Mucosa of descending colon (tissue), 3 donors: Measurements from ENCODE around the gene TMEM209. TPM values are rescaled to one million over a fixed set of nuclear protein-coding genes. Genes with fewer than 3 reads are reported as not detected.
"Not testable (repeated sequence)": the region's sequence is repeated elsewhere in the genome, so short reads cannot be mapped to it uniquely, and the experiment has no call there.

Experiments
- ATAC-seq: fragments of 200-7000 bp; cut with Tn5 transposase; one replicate; pipeline ENCODE4 v1.9.1; 2020; ENCODE audit warnings: mild to moderate bottlenecking, moderate library complexity
- DNase-seq, 3 donors: peaks; one replicate each; pipeline ENCODE4 v3.0.0-alpha.2; 2020
- H3K36me3 ChIP-seq: fragments of 200-600 bp; one replicate; pipeline ENCODE4 v1.8.0; 2021; ENCODE audit warnings: low read depth, mild to moderate bottlenecking
- H3K4me1 ChIP-seq: fragments of 200-600 bp; one replicate; pipeline ENCODE4 v1.8.0; 2021; ENCODE audit warnings: low read depth, mild to moderate bottlenecking
- H3K4me3 ChIP-seq: fragments of 200-600 bp; one replicate; pipeline ENCODE4 v1.8.0; 2021; ENCODE audit warnings: mild to moderate bottlenecking
- H3K9me3 ChIP-seq: fragments of 200-600 bp; one replicate; pipeline ENCODE4 v1.8.0; 2021; ENCODE audit warnings: mild to moderate bottlenecking
- intact Hi-C, 2 donors: fragments of 100-400 bp; cut with DNase I in 1 of 2; cut with micrococcal nuclease in 1 of 2; formaldehyde crosslinking; loops; one replicate each; pipeline versions ENCODE4 v1.11.0 to v1.11.1; 2022; cut with DNase I, micrococcal nuclease
- total RNA-seq, 3 donors: library from RNA; stranded (reverse); fragmentation: NEBNext Ultra II Directional in 2 of 3; extraction: Animal tissue kit (Norgen Biotek cat#: 25700) in 2 of 3; gene quantifications; one replicate each; pipeline versions ENCODE4 v1.2.1 to v1.2.4, GENCODE V29; 2021 to 2023
- TF ChIP-seq, protein P1 (sequence below): fragments of 200-600 bp; IDR thresholded peaks from one replicate; pipeline ENCODE4 v1.8.0; 2022; ENCODE audit warnings: antibody characterized with exemption, mild to moderate bottlenecking
- donor health status: DM: no; HTN: no; CAD: no; lungs with moderate emphysema.
- donor health status: DM: no; HTN: no; CAD: no.
- donor health status: DM: no; HTN: yes; CAD: no.

The TMEM209 gene
- total RNA-seq, 3 donors from 2014 or later, result 19.1 to 28.9 (median 27.6) TPM

GRCh38 chr7:130131964-130132875, 73.0 kb downstream of the TMEM209 start:
- peaks cover 5% of the 10 kb centered on the region for H3K36me3 ChIP-seq
- H3K9me3 ChIP-seq, result no peaks in the 10 kb centered on the region
- H3K4me1 ChIP-seq, result peaks cover 12% of the 10 kb centered on the region
- no peak overlapping the region for H3K4me3 ChIP-seq
- TF ChIP-seq, protein P1, sequence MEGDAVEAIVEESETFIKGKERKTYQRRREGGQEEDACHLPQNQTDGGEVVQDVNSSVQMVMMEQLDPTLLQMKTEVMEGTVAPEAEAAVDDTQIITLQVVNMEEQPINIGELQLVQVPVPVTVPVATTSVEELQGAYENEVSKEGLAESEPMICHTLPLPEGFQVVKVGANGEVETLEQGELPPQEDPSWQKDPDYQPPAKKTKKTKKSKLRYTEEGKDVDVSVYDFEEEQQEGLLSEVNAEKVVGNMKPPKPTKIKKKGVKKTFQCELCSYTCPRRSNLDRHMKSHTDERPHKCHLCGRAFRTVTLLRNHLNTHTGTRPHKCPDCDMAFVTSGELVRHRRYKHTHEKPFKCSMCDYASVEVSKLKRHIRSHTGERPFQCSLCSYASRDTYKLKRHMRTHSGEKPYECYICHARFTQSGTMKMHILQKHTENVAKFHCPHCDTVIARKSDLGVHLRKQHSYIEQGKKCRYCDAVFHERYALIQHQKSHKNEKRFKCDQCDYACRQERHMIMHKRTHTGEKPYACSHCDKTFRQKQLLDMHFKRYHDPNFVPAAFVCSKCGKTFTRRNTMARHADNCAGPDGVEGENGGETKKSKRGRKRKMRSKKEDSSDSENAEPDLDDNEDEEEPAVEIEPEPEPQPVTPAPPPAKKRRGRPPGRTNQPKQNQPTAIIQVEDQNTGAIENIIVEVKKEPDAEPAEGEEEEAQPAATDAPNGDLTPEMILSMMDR, result no peak
- ATAC-seq, result no peak
- DNase-seq, result no peak
- intact Hi-C loops, result no loop called here

GRCh38 chr7:130131191-130131834, 73.9 kb downstream of the TMEM209 start:
- Histone ChIP-seq H3K4me3 (no peak overlapping the region), H3K36me3 (peaks cover 5% of the 10 kb centered on the region), H3K9me3 (no peaks in the 10 kb centered on the region), H3K4me1 (peaks cover 12% of the 10 kb centered on the region)
- no peak for ATAC-seq
- no peak for DNase-seq
- TF ChIP-seq, protein P1, result no peak
- intact Hi-C loops, result no loop called here

GRCh38 chr7:130129011-130129411, 76.2 kb downstream of the TMEM209 start:
- ATAC-seq (no peak), DNase-seq (no peak)
- intact Hi-C loops, result no loop called here
- TF ChIP-seq, protein P1, result no peak
- H3K4me1 ChIP-seq, result peaks cover 12% of the 10 kb centered on the region
- no peak overlapping the region for H3K4me3 ChIP-seq
- peaks cover 5% of the 10 kb centered on the region for H3K36me3 ChIP-seq
- no peaks in the 10 kb centered on the region for H3K9me3 ChIP-seq

GRCh38 chr7:130127821-130128317, 77.3 kb downstream of the TMEM209 start:
- intact Hi-C loops, result no loop called here
- TF ChIP-seq, protein P1, result no peak
- Histone ChIP-seq H3K9me3 (no peaks in the 10 kb centered on the region), H3K36me3 (peaks cover 5% of the 10 kb centered on the region), H3K4me3 (no peak overlapping the region), H3K4me1 (peaks cover 12% of the 10 kb centered on the region)
- ATAC-seq (peak; percentile 68), DNase-seq (no peak)

DNA sequence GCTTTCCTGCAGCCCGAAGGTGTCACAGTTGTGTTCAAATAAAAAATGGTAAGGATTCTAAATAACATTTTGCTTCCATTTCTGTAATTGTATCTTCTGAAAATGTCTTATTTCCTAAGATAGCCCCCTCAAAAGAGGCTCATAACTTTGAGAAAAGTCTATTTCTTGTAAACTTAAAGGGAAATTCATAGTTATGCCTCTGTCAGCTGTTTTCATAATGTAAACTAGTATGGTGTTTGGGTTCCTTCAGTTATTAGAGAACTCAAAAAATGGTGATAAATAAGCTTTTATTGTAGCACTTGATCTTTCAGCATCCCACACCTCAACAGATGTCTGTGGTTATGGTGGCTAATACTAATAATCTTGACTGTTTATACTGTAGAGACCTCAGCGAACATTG, 77.8 kb downstream of the TMEM209 start:
- intact Hi-C loops, result no loop called here
- no peaks in the 10 kb centered on the region for H3K9me3 ChIP-seq
- ATAC-seq, result no peak
- H3K4me1 ChIP-seq, result peaks cover 12% of the 10 kb centered on the region
- TF ChIP-seq, protein P1, result no peak
- H3K36me3 ChIP-seq, result peaks cover 5% of the 10 kb centered on the region
- DNase-seq, result no peak
- H3K4me3 ChIP-seq, result no peak overlapping the region

- H3K4me3 ChIP-seq, H3K9me3 ChIP-seq, intact Hi-C loops, H3K36me3 ChIP-seq, DNase-seq: not testable (repeated sequence)
- ATAC-seq, result peak; percentile 28
- peaks cover 12% of the 10 kb centered on the region for H3K4me1 ChIP-seq
Measured at GRCh38 chr7:130126840-130127239, 78.4 kb downstream of the TMEM209 start.
